ENCODE results near the gene TASOR.
"Not testable (repeated sequence)": the region's sequence is repeated elsewhere in the genome, so short reads cannot be mapped to it uniquely, and the experiment has no call there.

Gene TASOR

GRCh38 chr3:56694867-56695683 is 12.0 kb upstream of the TASOR start:
- Mint-ChIP-seq H3K4me3 (no peak overlapping the region), H3K36me3 (ENCODE audit: low read depth) (no peaks in the 10 kb centered on the region), H3K4me1 (no peaks in the 10 kb centered on the region), H3K27ac (no peak overlapping the region), H3K27me3 (ENCODE audit: low read depth) (no peaks in the 10 kb centered on the region), H3K9me3 (no peaks in the 10 kb centered on the region)
- no peak for TF ChIP-seq CTCF (IDR thresholded peaks at IDR 0.05; ENCODE audit: unreplicated experiment in 3 of 3)

GRCh38 chr3:56693750-56694149 is 10.7 kb upstream of the TASOR start:
- TF ChIP-seq CTCF (IDR thresholded peaks at IDR 0.05; ENCODE audit: unreplicated experiment in 3 of 3): no peak
- H3K27ac Mint-ChIP-seq: no peak overlapping the region
- no peaks in the 10 kb centered on the region for H3K36me3 Mint-ChIP-seq (ENCODE audit: low read depth)
- H3K4me1 Mint-ChIP-seq: no peaks in the 10 kb centered on the region
- no peaks in the 10 kb centered on the region for H3K27me3 Mint-ChIP-seq (ENCODE audit: low read depth)
- no peak overlapping the region for H3K4me3 Mint-ChIP-seq
- H3K9me3 Mint-ChIP-seq: no peaks in the 10 kb centered on the region

- not testable (repeated sequence) for H3K4me3 Mint-ChIP-seq; H3K27me3 Mint-ChIP-seq (ENCODE audit: low read depth); H3K4me1 Mint-ChIP-seq; H3K36me3 Mint-ChIP-seq (ENCODE audit: low read depth); H3K27ac Mint-ChIP-seq; H3K9me3 Mint-ChIP-seq
Observed at GRCh38 chr3:56692520-56693433, 9.7 kb upstream of the TASOR start.

- not testable (repeated sequence) for H3K27ac Mint-ChIP-seq; H3K36me3 Mint-ChIP-seq (ENCODE audit: low read depth); H3K4me3 Mint-ChIP-seq; H3K27me3 Mint-ChIP-seq (ENCODE audit: low read depth); H3K9me3 Mint-ChIP-seq; H3K4me1 Mint-ChIP-seq
Observed at GRCh38 chr3:56692001-56692365, 8.9 kb upstream of the TASOR start.

- H3K27me3 Mint-ChIP-seq (ENCODE audit: low read depth): no peaks in the 10 kb centered on the region
- no peak overlapping the region for H3K27ac Mint-ChIP-seq
- H3K4me3 Mint-ChIP-seq: no peak overlapping the region
- no peaks in the 10 kb centered on the region for H3K4me1 Mint-ChIP-seq
- H3K9me3 Mint-ChIP-seq: no peaks in the 10 kb centered on the region
- TF ChIP-seq CTCF (IDR thresholded peaks at IDR 0.05; ENCODE audit: unreplicated experiment in 3 of 3): no peak
- no peaks in the 10 kb centered on the region for H3K36me3 Mint-ChIP-seq (ENCODE audit: low read depth)
Observed at GRCh38 chr3:56691165-56692000, 8.3 kb upstream of the TASOR start.

- Mint-ChIP-seq H3K27me3 (ENCODE audit: low read depth) (no peaks in the 10 kb centered on the region), H3K9me3 (peaks cover 3% of the 10 kb centered on the region), H3K4me1 (no peaks in the 10 kb centered on the region), H3K27ac (no peak overlapping the region), H3K36me3 (ENCODE audit: low read depth) (peaks cover 3% of the 10 kb centered on the region), H3K4me3 (no peak overlapping the region)
- TF ChIP-seq CTCF (IDR thresholded peaks at IDR 0.05; ENCODE audit: unreplicated experiment in 3 of 3): no peak
Observed at GRCh38 chr3:56689303-56689702, 6.2 kb upstream of the TASOR start.

All from nephron (organoid).